PC-9 (cell line): Measurements from ENCODE around the gene SARS2.

Experiments used
- CTCF ChIP-seq: fragments of 200-600 bp; sonication (generic); conservative IDR thresholded peaks from 2 replicates; pipeline ENCODE4 v1.6.1; 2017; ENCODE audit warnings: mixed run types, antibody characterized with exemption, mild to moderate bottlenecking, moderate library complexity
- EZH2 ChIP-seq: fragments of 200-600 bp; sonication (generic); IDR thresholded peaks from 2 replicates; pipeline ENCODE4 v1.8.0; 2017; ENCODE audit warnings: antibody characterized with exemption, low read depth

GRCh38 chr19:38880076-38880881 is 50.3 kb downstream of the SARS2 start:
- TF ChIP-seq CTCF (no peak), EZH2 (no peak)
